SK-N-DZ (cell line): ENCODE results near the gene PROCA1. TPM values are rescaled to one million over a fixed set of nuclear protein-coding genes. Genes with fewer than 3 reads are reported as not detected.

Experiments
- DNase-seq: peaks from one replicate; pipeline ENCODE4 v3.0.0-alpha.2; 2015; ENCODE audit warnings: low spot score
- polyA plus RNA-seq, 2 experiments: library from polyadenylated mRNA; depleted of rRNA; stranded (reverse); fragments of >200 nt; gene quantifications; 2 replicates each; pipeline ENCODE4 v1.2.3, GENCODE V29; 2014

PROCA1 gene
- 7.0 and 13.4 TPM in 2 replicates for polyA plus RNA-seq (2014; cell fraction: cytosol; rRNA removed)
- polyA plus RNA-seq (2014; cell fraction: nucleus; rRNA removed) = 35.6 and 40.0 TPM in 2 replicates

- DNase-seq = no peak
Measured at GRCh38 chr17:28711723-28712031, at the start of gene PROCA1. TSS of gene PROCA1 (minus strand) at chr17:28711888. CDS start at chr17:28711660, 228 bp downstream.

- no peak for DNase-seq
Measured at GRCh38 chr17:28760601-28761562, 49.2 kb upstream of the PROCA1 start.

GRCh38 chr17:28759256-28759865 lies 47.7 kb upstream of the PROCA1 start:
- DNase-seq = no peak

- DNase-seq = no peak
Measured at GRCh38 chr17:28758411-28759121, 46.9 kb upstream of the PROCA1 start.

GRCh38 chr17:28756049-28756804 lies 44.5 kb upstream of the PROCA1 start:
- no peak for DNase-seq

GRCh38 chr17:28755486-28755885 lies 43.8 kb upstream of the PROCA1 start:
- DNase-seq = no peak

- no peak for DNase-seq
Measured at GRCh38 chr17:28751600-28752366, 40.1 kb upstream of the PROCA1 start.

GRCh38 chr17:28750178-28751047 lies 38.7 kb upstream of the PROCA1 start:
- peak; percentile 93 for DNase-seq

GRCh38 chr17:28749516-28750177 lies 38.0 kb upstream of the PROCA1 start:
- DNase-seq = no peak

- DNase-seq = no peak
Measured at GRCh38 chr17:28748852-28749515, 37.3 kb upstream of the PROCA1 start.

GRCh38 chr17:28747801-28748750 lies 36.4 kb upstream of the PROCA1 start:
- DNase-seq = no peak

GRCh38 chr17:28747051-28747691 lies 35.5 kb upstream of the PROCA1 start:
- no peak for DNase-seq

GRCh38 chr17:28746611-28747050 lies 34.9 kb upstream of the PROCA1 start:
- DNase-seq = peak; percentile 57

GRCh38 chr17:28745786-28746411 lies 34.2 kb upstream of the PROCA1 start:
- DNase-seq = no peak

- peak; percentile 53 for DNase-seq
Measured at GRCh38 chr17:28744972-28745785, 33.5 kb upstream of the PROCA1 start.
